ENCODE results near the gene CYP20A1. TPM values are rescaled to one million over a fixed set of nuclear protein-coding genes. Genes with fewer than 3 reads are reported as not detected.

The CYP20A1 gene, protein sequence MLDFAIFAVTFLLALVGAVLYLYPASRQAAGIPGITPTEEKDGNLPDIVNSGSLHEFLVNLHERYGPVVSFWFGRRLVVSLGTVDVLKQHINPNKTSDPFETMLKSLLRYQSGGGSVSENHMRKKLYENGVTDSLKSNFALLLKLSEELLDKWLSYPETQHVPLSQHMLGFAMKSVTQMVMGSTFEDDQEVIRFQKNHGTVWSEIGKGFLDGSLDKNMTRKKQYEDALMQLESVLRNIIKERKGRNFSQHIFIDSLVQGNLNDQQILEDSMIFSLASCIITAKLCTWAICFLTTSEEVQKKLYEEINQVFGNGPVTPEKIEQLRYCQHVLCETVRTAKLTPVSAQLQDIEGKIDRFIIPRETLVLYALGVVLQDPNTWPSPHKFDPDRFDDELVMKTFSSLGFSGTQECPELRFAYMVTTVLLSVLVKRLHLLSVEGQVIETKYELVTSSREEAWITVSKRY
- 10 to 100 TPM; 24.4 to 25.3 TPM for total RNA-seq

DNA sequence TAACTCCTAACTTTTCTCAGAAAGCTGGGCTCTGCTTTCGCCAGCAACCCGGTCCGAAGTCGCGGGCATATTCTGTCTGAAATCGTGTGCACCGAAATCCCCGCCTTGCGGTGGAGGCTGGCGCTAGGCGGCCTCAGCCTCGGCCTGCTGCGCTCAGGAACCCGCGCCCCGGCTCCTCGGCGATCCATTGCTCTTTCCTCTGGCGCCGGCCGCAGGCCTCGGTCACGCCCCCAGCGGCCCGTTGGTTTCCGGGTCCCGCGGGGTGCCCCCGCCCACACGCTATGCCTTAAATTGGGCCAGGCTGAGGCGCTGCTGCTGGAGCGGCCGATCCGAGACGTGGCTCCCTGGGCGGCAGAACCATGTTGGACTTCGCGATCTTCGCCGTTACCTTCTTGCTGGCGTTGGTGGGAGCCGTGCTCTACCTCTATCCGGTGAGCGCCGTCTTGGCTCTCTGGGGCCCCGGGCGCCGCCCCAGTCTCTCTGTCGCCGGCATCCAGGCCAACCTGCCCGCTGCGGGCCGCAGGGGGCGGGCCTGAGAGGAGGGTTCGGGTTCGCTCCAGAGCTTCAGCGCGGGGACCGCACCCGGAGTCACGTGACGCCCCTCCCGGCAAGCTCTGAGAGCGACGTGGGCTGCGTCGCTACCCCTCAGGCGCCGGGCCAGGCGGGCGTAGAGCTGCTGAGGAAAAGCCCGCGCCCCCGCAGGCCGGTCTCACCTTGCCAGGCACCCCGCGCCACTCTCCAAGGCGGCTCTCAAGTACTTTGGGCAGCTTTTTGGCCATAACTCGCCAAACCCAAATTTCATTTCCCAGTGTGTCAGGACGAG lies at the start of gene CYP20A1:
CYP20A1 (plus strand) TSS at position 315 of the 823 bp plus-strand sequence; CDS start at position 360, 45 bp downstream.

DNA sequence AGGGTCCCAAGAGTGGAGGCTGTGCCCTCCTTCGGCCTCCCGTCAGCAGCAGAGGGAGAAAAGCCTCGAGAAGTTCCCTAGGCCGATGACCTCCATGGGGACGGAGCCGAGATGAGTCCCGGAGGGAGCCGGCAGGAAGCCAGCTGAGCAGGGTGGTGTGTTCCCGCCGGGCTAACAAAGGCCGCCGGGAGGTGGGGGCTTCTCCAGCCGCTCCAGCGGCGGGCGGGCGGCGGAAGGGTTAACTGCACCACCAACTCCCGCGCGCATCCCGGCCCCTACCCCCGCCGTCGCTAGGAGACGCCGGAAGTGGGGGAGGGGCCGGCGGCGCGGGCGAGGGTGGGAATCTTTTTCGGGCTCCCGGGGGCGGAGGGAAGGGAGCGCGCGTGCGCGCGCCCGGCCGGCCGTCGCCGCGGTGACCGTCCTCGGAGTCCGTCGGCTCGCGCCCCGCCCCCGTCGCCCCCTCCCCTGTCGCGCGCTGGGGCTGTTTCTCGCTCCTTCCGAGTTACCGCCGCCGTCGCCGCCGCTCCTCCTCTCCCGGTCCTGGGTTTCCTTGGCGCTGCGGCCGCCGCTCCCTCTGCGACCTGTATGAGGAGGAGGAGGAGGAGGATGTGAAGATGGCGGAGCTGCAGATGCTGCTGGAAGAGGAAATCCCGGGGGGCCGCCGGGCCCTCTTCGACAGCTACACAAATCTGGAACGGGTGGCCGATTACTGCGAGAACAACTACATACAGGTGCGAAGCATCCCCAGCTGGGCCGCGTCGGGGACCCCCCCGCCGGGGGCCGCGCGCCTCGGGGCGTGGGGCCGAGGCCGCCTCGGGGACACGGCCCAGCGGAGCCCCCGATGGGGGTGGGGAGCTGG lies 89.3 kb downstream of the CYP20A1 start, which contains the start of gene ABI2:
ABI2 (plus strand) TSS at position 494 of the 859 bp plus-strand sequence; CDS start at position 615, 121 bp downstream.

Other genes starting within 250 kb of the CYP20A1 start
- gene NBEAL1, start 224.1 kb upstream of the CYP20A1 start, total RNA-seq = 10 to 100 TPM in 1 of 2 experiments, 1 to 10 TPM in 1; 9.6 to 14.7 TPM
- gene ABI2, start 89.4 kb downstream of the CYP20A1 start, total RNA-seq = 10 to 100 TPM; 21.3 to 24.9 TPM